Osteoblast (primary cell): ENCODE results near the gene HASPIN. TPM values are rescaled to one million over a fixed set of nuclear protein-coding genes. Genes with fewer than 3 reads are reported as not detected.
"Not testable (repeated sequence)": the region's sequence is repeated elsewhere in the genome, so short reads cannot be mapped to it uniquely, and the experiment has no call there.

Experiments used
- DNase-seq: peaks from one replicate; pipeline ENCODE4 v3.0.0; 2011; ENCODE audit warnings: low spot score, mixed read lengths; ENCODE audit not compliant: insufficient read length; ENCODE audit errors: missing footprints
- H2AFZ ChIP-seq: 2 replicates; pipeline ENCODE4 v1.6.0; 2011; ENCODE audit warnings: mild to moderate bottlenecking, low read length
- H3K27ac ChIP-seq: 2 replicates; pipeline ENCODE4 v1.5.1; 2011; ENCODE audit warnings: mild to moderate bottlenecking, low read depth, low read length, moderate library complexity
- H3K27me3 ChIP-seq: 2 replicates; pipeline ENCODE4 v1.6.0; 2012; ENCODE audit warnings: mild to moderate bottlenecking, control low read depth, inconsistent platforms, low read length, moderate library complexity; ENCODE audit not compliant: insufficient read depth
- H3K36me3 ChIP-seq: 2 replicates; pipeline ENCODE4 v1.5.1; 2011; ENCODE audit warnings: mild to moderate bottlenecking, low read length, control low read depth, moderate library complexity; ENCODE audit not compliant: insufficient read depth
- H3K4me1 ChIP-seq: 2 replicates; pipeline ENCODE4 v1.5.1; 2011; ENCODE audit warnings: mild to moderate bottlenecking, low read length, control low read depth, moderate library complexity; ENCODE audit not compliant: insufficient read depth
- H3K4me2 ChIP-seq: 2 replicates; pipeline ENCODE4 v1.6.0; 2011; ENCODE audit warnings: mild to moderate bottlenecking, low read length; ENCODE audit not compliant: insufficient read depth
- H3K4me3 ChIP-seq: fragments of 200-600 bp; sonication (generic); 3 replicates; pipeline ENCODE4 v1.5.1; 2012; ENCODE audit warnings: mild to moderate bottlenecking, low read length, inconsistent platforms; ENCODE audit not compliant: insufficient read depth
- H3K79me2 ChIP-seq: 2 replicates; pipeline ENCODE4 v1.6.0; 2012; ENCODE audit warnings: mild to moderate bottlenecking, low read length, control low read depth, inconsistent platforms; ENCODE audit not compliant: insufficient read depth
- H3K9me3 ChIP-seq: 2 replicates; pipeline ENCODE4 v1.5.1; 2011; ENCODE audit warnings: low read depth, low read length, control low read depth
- H4K20me1 ChIP-seq: 2 replicates; pipeline ENCODE4 v1.6.0; 2012; ENCODE audit warnings: mild to moderate bottlenecking, low read length, control low read depth; ENCODE audit not compliant: insufficient read depth
- CTCF ChIP-seq: IDR thresholded peaks from 2 replicates; pipeline ENCODE4 v1.5.1; 2011; ENCODE audit warnings: mild to moderate bottlenecking, low read depth, low read length, moderate library complexity; ENCODE audit errors: extremely low read depth
- total RNA-seq: library from RNA; depleted of rRNA; stranded (reverse); fragments of >200 nt; gene quantifications from 2 replicates; pipeline ENCODE4 v1.2.3, GENCODE V29; 2012

HASPIN gene
- total RNA-seq, 1 donor = 1.4 TPM

GRCh38 chr17:3695723-3696411, 27.8 kb upstream of the HASPIN start, which contains the start of gene P2RX5:
Gene P2RX5 (minus strand): TSS chr17:3696155. CDS start chr17:3696005, 150 bp downstream.
- DNase-seq = peak; percentile 86
- peak within 1 kb of the TSS; percentile 80 for H2AFZ ChIP-seq
- TF ChIP-seq CTCF = no peak
- peak within 1 kb of the TSS; percentile 75 for H3K4me3 ChIP-seq
- H3K27me3 ChIP-seq = peaks cover 3% of the 10 kb centered on the region
- H3K27ac ChIP-seq = no peak within 1 kb of the TSS
- H3K36me3 ChIP-seq = no peaks in the 10 kb centered on the region
- H3K9me3 ChIP-seq = peaks cover 4% of the 10 kb centered on the region
- H4K20me1 ChIP-seq = no peaks in the 10 kb centered on the region
- no peaks in the 10 kb centered on the region for H3K79me2 ChIP-seq
- H3K4me2 ChIP-seq = peak within 1 kb of the TSS; percentile 90
- H3K4me1 ChIP-seq = peaks cover 12% of the 10 kb centered on the region

- H2AFZ ChIP-seq = no peak overlapping the region
- peaks cover 4% of the 10 kb centered on the region for H3K9me3 ChIP-seq
- TF ChIP-seq CTCF = no peak
- H4K20me1 ChIP-seq = no peaks in the 10 kb centered on the region
- DNase-seq = no peak
- H3K27ac ChIP-seq = no peak overlapping the region
- H3K79me2 ChIP-seq = no peaks in the 10 kb centered on the region
- H3K36me3 ChIP-seq = no peaks in the 10 kb centered on the region
- H3K4me3 ChIP-seq = no peak overlapping the region
- no peak overlapping the region for H3K4me2 ChIP-seq
- H3K4me1 ChIP-seq = peaks cover 12% of the 10 kb centered on the region
- H3K27me3 ChIP-seq = peaks cover 3% of the 10 kb centered on the region
Measured at GRCh38 chr17:3697103-3697476, 26.6 kb upstream of the HASPIN start.

- H3K4me3 ChIP-seq = no peak overlapping the region
- H4K20me1 ChIP-seq = no peaks in the 10 kb centered on the region
- H3K79me2 ChIP-seq = no peaks in the 10 kb centered on the region
- H3K4me1 ChIP-seq = peaks cover 12% of the 10 kb centered on the region
- H3K27ac ChIP-seq = no peak overlapping the region
- peak; percentile 26 for DNase-seq
- no peak overlapping the region for H3K4me2 ChIP-seq
- H3K36me3 ChIP-seq = no peaks in the 10 kb centered on the region
- H2AFZ ChIP-seq = no peak overlapping the region
- TF ChIP-seq CTCF = no peak
- peaks cover 4% of the 10 kb centered on the region for H3K9me3 ChIP-seq
- H3K27me3 ChIP-seq = peaks cover 3% of the 10 kb centered on the region
Measured at GRCh38 chr17:3698139-3698538, 25.6 kb upstream of the HASPIN start.

- TF ChIP-seq CTCF = no peak
- H3K4me3 ChIP-seq = no peak overlapping the region
- no peaks in the 10 kb centered on the region for H3K79me2 ChIP-seq
- H3K27me3 ChIP-seq = no peaks in the 10 kb centered on the region
- H4K20me1 ChIP-seq = no peaks in the 10 kb centered on the region
- H3K4me2 ChIP-seq = no peak overlapping the region
- no peaks in the 10 kb centered on the region for H3K36me3 ChIP-seq
- peaks cover 9% of the 10 kb centered on the region for H3K4me1 ChIP-seq
- peak; percentile 8 for DNase-seq
- H3K9me3 ChIP-seq = peaks cover 4% of the 10 kb centered on the region
- H2AFZ ChIP-seq = no peak overlapping the region
- no peak overlapping the region for H3K27ac ChIP-seq
Measured at GRCh38 chr17:3699951-3700350, 23.8 kb upstream of the HASPIN start.

GRCh38 chr17:3702041-3702539, 21.6 kb upstream of the HASPIN start:
- not testable (repeated sequence) for H3K4me2 ChIP-seq, H3K27ac ChIP-seq, DNase-seq, H4K20me1 ChIP-seq, H3K79me2 ChIP-seq, H3K36me3 ChIP-seq, H3K4me1 ChIP-seq, H3K4me3 ChIP-seq, H3K9me3 ChIP-seq, H2AFZ ChIP-seq, H3K27me3 ChIP-seq
